H9 (cell line): ENCODE measurements around the gene BIRC6. TPM values are rescaled to one million over a fixed set of nuclear protein-coding genes. Genes with fewer than 3 reads are reported as not detected.

Experiments
- DNase-seq: peaks from one replicate; pipeline ENCODE4 v3.0.0-alpha.2; 2017
- H2AFZ ChIP-seq: one replicate; pipeline ENCODE4 v1.6.1; 2013; ENCODE audit warnings: mild to moderate bottlenecking, low read length, control low read depth, moderate library complexity
- H2AK5ac ChIP-seq: 2 replicates; pipeline ENCODE4 v1.6.1; 2013; ENCODE audit warnings: low read length, control low read depth, mixed read lengths; ENCODE audit not compliant: insufficient read length
- H2BK120ac ChIP-seq: one replicate; pipeline ENCODE4 v1.6.1; 2013; ENCODE audit warnings: low read depth, mild to moderate bottlenecking, low read length, control low read depth, inconsistent platforms; ENCODE audit not compliant: poor library complexity, severe bottlenecking
- H2BK12ac ChIP-seq: 2 replicates; pipeline ENCODE4 v1.6.1; 2013; ENCODE audit warnings: low read length, control low read depth, mixed read lengths, low read depth; ENCODE audit not compliant: insufficient read length
- H2BK15ac ChIP-seq: 2 replicates; pipeline ENCODE4 v1.6.1; 2013; ENCODE audit warnings: low read depth, low read length, control low read depth
- H2BK20ac ChIP-seq: one replicate; pipeline ENCODE4 v1.6.1; 2013; ENCODE audit warnings: low read depth, mild to moderate bottlenecking, low read length, control low read depth, inconsistent platforms; ENCODE audit not compliant: poor library complexity, severe bottlenecking
- H2BK5ac ChIP-seq: 2 replicates; pipeline ENCODE4 v1.6.1; 2013; ENCODE audit warnings: low read length, control low read depth, mixed read lengths; ENCODE audit not compliant: insufficient read length
- H3K14ac ChIP-seq: 2 replicates; pipeline ENCODE4 v1.6.1; 2013; ENCODE audit warnings: low read length, control low read depth; ENCODE audit not compliant: insufficient read depth
- H3K18ac ChIP-seq: 2 replicates; pipeline ENCODE4 v1.6.1; 2013; ENCODE audit warnings: low read depth, mild to moderate bottlenecking, mixed read lengths, low read length, control low read depth; ENCODE audit not compliant: insufficient read length
- H3K23ac ChIP-seq: 2 replicates; pipeline ENCODE4 v1.6.1; 2013; ENCODE audit warnings: low read length, control low read depth, mixed read lengths, low read depth; ENCODE audit not compliant: insufficient read length
- H3K23me2 ChIP-seq: 2 replicates; pipeline ENCODE4 v1.6.1; 2013; ENCODE audit warnings: low read depth, mild to moderate bottlenecking, mixed read lengths, low read length, control low read depth; ENCODE audit not compliant: insufficient read length, poor library complexity, severe bottlenecking
- H3K27ac ChIP-seq: 2 replicates; pipeline ENCODE4 v1.5.1; 2013; ENCODE audit warnings: low read length, control low read depth, mixed read lengths, low read depth; ENCODE audit not compliant: insufficient read length
- H3K27me3 ChIP-seq: 2 replicates; pipeline ENCODE4 v1.6.1; 2013; ENCODE audit warnings: low read length, control low read depth, inconsistent platforms; ENCODE audit not compliant: insufficient read depth
- H3K4ac ChIP-seq: 2 replicates; pipeline ENCODE4 v1.6.1; 2013; ENCODE audit warnings: low read depth, mild to moderate bottlenecking, control low read depth, inconsistent platforms, low read length, moderate library complexity
- H3K4me1 ChIP-seq: 2 replicates; pipeline ENCODE4 v1.6.1; 2013; ENCODE audit warnings: low read length, control low read depth, inconsistent platforms; ENCODE audit not compliant: insufficient read depth
- H3K4me2 ChIP-seq: 2 replicates; pipeline ENCODE4 v1.6.1; 2013; ENCODE audit warnings: low read length, control low read depth, mixed read lengths; ENCODE audit not compliant: insufficient read length, insufficient read depth
- H3K56ac ChIP-seq: 2 replicates; pipeline ENCODE4 v1.6.1; 2013; ENCODE audit warnings: low read depth, mild to moderate bottlenecking, mixed read lengths, low read length, control low read depth; ENCODE audit not compliant: insufficient read length
- H3K79me1 ChIP-seq: 2 replicates; pipeline ENCODE4 v1.6.1; 2013; ENCODE audit warnings: low read depth, mild to moderate bottlenecking, moderate library complexity, low read length, control low read depth, inconsistent platforms; ENCODE audit not compliant: insufficient read depth, poor library complexity, severe bottlenecking
- H3K79me2 ChIP-seq: 2 replicates; pipeline ENCODE4 v1.6.1; 2013; ENCODE audit warnings: low read length, control low read depth, inconsistent platforms; ENCODE audit not compliant: insufficient read depth
- H3K9ac ChIP-seq: 2 replicates; pipeline ENCODE4 v1.6.1; 2013; ENCODE audit warnings: low read length, control low read depth, mixed read lengths; ENCODE audit not compliant: insufficient read length; ENCODE audit errors: extremely low read depth
- H3K9me3 ChIP-seq: one replicate; pipeline ENCODE4 v1.6.1; 2013; ENCODE audit warnings: low read depth, low read length, inconsistent platforms; ENCODE audit not compliant: control insufficient read depth
- H3T11ph ChIP-seq: one replicate; pipeline ENCODE4 v1.6.1; 2013; ENCODE audit warnings: mild to moderate bottlenecking, low read length, control low read depth, inconsistent platforms
- H4K20me1 ChIP-seq: one replicate; pipeline ENCODE4 v1.6.1; 2013; ENCODE audit not compliant: control insufficient read depth, insufficient read length, insufficient read depth
- H4K5ac ChIP-seq: 2 replicates; pipeline ENCODE4 v1.6.1; 2013; ENCODE audit warnings: low read depth, mild to moderate bottlenecking, mixed read lengths, low read length, control low read depth; ENCODE audit not compliant: insufficient read length
- H4K8ac ChIP-seq: replicated peaks from 2 replicates; pipeline ENCODE4 v1.6.1; 2013; ENCODE audit warnings: low read length, control low read depth, mixed read lengths, low read depth; ENCODE audit not compliant: insufficient read length
- H4K91ac ChIP-seq: 2 replicates; pipeline ENCODE4 v1.6.1; 2013; ENCODE audit warnings: low read depth, mild to moderate bottlenecking, moderate library complexity, mixed read lengths, low read length, control low read depth; ENCODE audit not compliant: insufficient read length
- H3K27ac Mint-ChIP-seq, 3 experiments: 2 replicates in 2 of 3; 3 replicates in 1 of 3; pipeline ENCODE4 v1.8.0; 2020 to 2021; ENCODE audit warnings: mixed read lengths in 3 of 3, mild to moderate bottlenecking in 1 of 3, moderate library complexity in 1 of 3
- H3K27me3 Mint-ChIP-seq: 2 replicates; pipeline ENCODE4 v1.8.0; 2021; ENCODE audit warnings: low read depth, mild to moderate bottlenecking, moderate library complexity, mixed read lengths
- H3K36me3 Mint-ChIP-seq, 3 experiments: 2 replicates in 2 of 3; 3 replicates in 1 of 3; pipeline ENCODE4 v1.8.0; 2020 to 2021; ENCODE audit warnings: low read depth in 3 of 3, mixed read lengths in 3 of 3; ENCODE audit not compliant: insufficient read depth in 1 of 3
- H3K4me1 Mint-ChIP-seq, 2 experiments: 2 replicates each; pipeline ENCODE4 v1.8.0; 2020; ENCODE audit warnings: mixed read lengths in 2 of 2
- H3K4me3 Mint-ChIP-seq, 2 experiments: 2 replicates in 1 of 2; 3 replicates in 1 of 2; pipeline ENCODE4 v1.8.0; 2020 to 2021; ENCODE audit warnings: mild to moderate bottlenecking in 2 of 2, mixed read lengths in 2 of 2, moderate library complexity in 1 of 2
- H3K9me3 Mint-ChIP-seq, 2 experiments: 2 replicates in 1 of 2; 3 replicates in 1 of 2; pipeline ENCODE4 v1.8.0; 2020; ENCODE audit warnings: mild to moderate bottlenecking in 2 of 2, mixed read lengths in 2 of 2, moderate library complexity in 1 of 2
- CTCF ChIP-seq: fragments of 200-600 bp; sonication (generic); conservative IDR thresholded peaks from 3 replicates; pipeline ENCODE4 v1.8.0; 2021; ENCODE audit warnings: antibody characterized with exemption, mild to moderate bottlenecking
- WGBS: extraction: QIAGEN DNeasy Blood & Tissue Kit; methylation state at CpG from one replicate; pipeline ENCODE4 v1.1.7; 2013; ENCODE audit warnings: missing lambda C conversion rate, low lambda C conversion rate, mixed read lengths; ENCODE audit not compliant: insufficient read length; ENCODE audit errors: extremely low coverage; 5-methylcytosine and 5-hydroxymethylcytosine counted together
- total RNA-seq: library from RNA; stranded (reverse); gene quantifications from 2 replicates; pipeline ENCODE4 v1.2.1, GENCODE V29; 2021

The BIRC6 gene
- total RNA-seq, 1 experiment from 2014 or later = 78.8 TPM

GRCh38 chr2:32663864-32664263 lies 307.0 kb downstream of the BIRC6 start:
- Histone ChIP-seq H4K5ac (no peak overlapping the region), H4K8ac (no peak overlapping the region), H2BK20ac (no peak overlapping the region), H2BK12ac (no peak overlapping the region), H3T11ph (no peak overlapping the region), H3K27me3 (no peaks in the 10 kb centered on the region), H3K4me2 (no peak overlapping the region), H3K23ac (no peak overlapping the region), H3K18ac (no peak overlapping the region), H4K91ac (no peak overlapping the region), H2AFZ (no peak overlapping the region), H2AK5ac (no peak overlapping the region), H3K4me1 (no peaks in the 10 kb centered on the region), H3K23me2 (no peaks in the 10 kb centered on the region), H2BK15ac (no peak overlapping the region), H3K9ac (no peak overlapping the region), H2BK120ac (no peak overlapping the region), H3K27ac (no peak overlapping the region), H3K79me1 (no peaks in the 10 kb centered on the region), H2BK5ac (no peak overlapping the region), H3K9me3 (no peaks in the 10 kb centered on the region), H3K14ac (no peak overlapping the region), H4K20me1 (no peaks in the 10 kb centered on the region), H3K79me2 (no peaks in the 10 kb centered on the region), H3K56ac (no peak overlapping the region), H3K4ac (no peak overlapping the region)
- H3K4me1 Mint-ChIP-seq = no peaks in the 10 kb centered on the region
- H3K27me3 Mint-ChIP-seq = no peaks in the 10 kb centered on the region
- H3K27ac Mint-ChIP-seq = no peak overlapping the region
- no peak for DNase-seq
- H3K36me3 Mint-ChIP-seq = peaks cover 7 to 21% (median 9%) of the 10 kb centered on the region in 3 experiments; a peak in 6 of 7 replicates
- no peak overlapping the region for H3K4me3 Mint-ChIP-seq
- TF ChIP-seq CTCF = no peak
- no CpG with 5 or more reads among the region's 8 CpGs for WGBS
- peaks cover 0 to 3% of the 10 kb centered on the region in 2 experiments; a peak in 1 of 5 replicates for H3K9me3 Mint-ChIP-seq
